Measurements from ENCODE around the gene TACC2.
"Not testable (repeated sequence)": the region's sequence is repeated elsewhere in the genome, so short reads cannot be mapped to it uniquely, and the experiment has no call there.

Gene TACC2

GRCh38 chr10:122091722-122092121 is 102.8 kb downstream of the TACC2 start:
- no peaks in the 10 kb centered on the region for H3K4me1 ChIP-seq (ENCODE audit: low read depth, poor library complexity, severe bottlenecking)
- H3K4me3 ChIP-seq (IDR thresholded peaks at IDR 0.05; ENCODE audit: insufficient read depth, low read depth, low read length), result no peak overlapping the region
- H2AFZ ChIP-seq (ENCODE audit: low read depth), result no peak overlapping the region
- no peak for TF ChIP-seq CTCF (conservative IDR thresholded peaks at IDR 0.05; ENCODE audit: low read depth, low read length)
- H3K79me2 ChIP-seq (ENCODE audit: insufficient read depth, low read depth), result no peaks in the 10 kb centered on the region
- no peaks in the 10 kb centered on the region for H3K27me3 ChIP-seq (ENCODE audit: insufficient read depth, low read depth)
- no peak overlapping the region for H3K27ac ChIP-seq
- no peak overlapping the region for H3K9ac ChIP-seq
- H4K20me1 ChIP-seq (ENCODE audit: insufficient read depth), result no peaks in the 10 kb centered on the region
- H3K4me2 ChIP-seq, result no peak overlapping the region
- H3K36me3 ChIP-seq (ENCODE audit: insufficient read depth), result no peaks in the 10 kb centered on the region

- no peak overlapping the region for H2AFZ ChIP-seq (ENCODE audit: low read depth)
- H3K27ac ChIP-seq, result no peak overlapping the region
- H3K4me2 ChIP-seq, result no peak overlapping the region
- H3K9ac ChIP-seq, result no peak overlapping the region
- H3K36me3 ChIP-seq (ENCODE audit: insufficient read depth), result no peaks in the 10 kb centered on the region
- H3K79me2 ChIP-seq (ENCODE audit: insufficient read depth, low read depth), result no peaks in the 10 kb centered on the region
- H3K4me3 ChIP-seq (IDR thresholded peaks at IDR 0.05; ENCODE audit: insufficient read depth, low read depth, low read length), result no peak overlapping the region
- H4K20me1 ChIP-seq (ENCODE audit: insufficient read depth), result no peaks in the 10 kb centered on the region
- H3K27me3 ChIP-seq (ENCODE audit: insufficient read depth, low read depth), result no peaks in the 10 kb centered on the region
- H3K4me1 ChIP-seq (ENCODE audit: low read depth, poor library complexity, severe bottlenecking), result no peaks in the 10 kb centered on the region
- no peak for TF ChIP-seq CTCF (conservative IDR thresholded peaks at IDR 0.05; ENCODE audit: low read depth, low read length)
Measured at GRCh38 chr10:122093076-122093475, 104.1 kb downstream of the TACC2 start.

- H2AFZ ChIP-seq (ENCODE audit: low read depth); H3K4me3 ChIP-seq (IDR thresholded peaks at IDR 0.05; ENCODE audit: insufficient read depth, low read depth, low read length); H3K27ac ChIP-seq: not testable (repeated sequence)
Measured at GRCh38 chr10:122096181-122096580, 107.2 kb downstream of the TACC2 start.

GRCh38 chr10:122096705-122097104 is 107.7 kb downstream of the TACC2 start:
- no peak overlapping the region for H3K4me3 ChIP-seq (IDR thresholded peaks at IDR 0.05; ENCODE audit: insufficient read depth, low read depth, low read length)
- TF ChIP-seq CTCF (conservative IDR thresholded peaks at IDR 0.05; ENCODE audit: low read depth, low read length), result no peak
- no peak overlapping the region for H3K4me2 ChIP-seq
- no peaks in the 10 kb centered on the region for H4K20me1 ChIP-seq (ENCODE audit: insufficient read depth)
- no peak overlapping the region for H2AFZ ChIP-seq (ENCODE audit: low read depth)
- H3K79me2 ChIP-seq (ENCODE audit: insufficient read depth, low read depth), result no peaks in the 10 kb centered on the region
- no peaks in the 10 kb centered on the region for H3K27me3 ChIP-seq (ENCODE audit: insufficient read depth, low read depth)
- H3K9ac ChIP-seq, result no peak overlapping the region
- H3K36me3 ChIP-seq (ENCODE audit: insufficient read depth), result no peaks in the 10 kb centered on the region
- no peaks in the 10 kb centered on the region for H3K4me1 ChIP-seq (ENCODE audit: low read depth, poor library complexity, severe bottlenecking)
- H3K27ac ChIP-seq, result no peak overlapping the region

More at GRCh38 chr10:122096181-122096580, 107.2 kb downstream of the TACC2 start:
- not testable (repeated sequence) for H4K20me1 ChIP-seq (ENCODE audit: insufficient read depth); H3K79me2 ChIP-seq (ENCODE audit: insufficient read depth, low read depth); H3K9ac ChIP-seq; H3K36me3 ChIP-seq (ENCODE audit: insufficient read depth); H3K4me1 ChIP-seq (ENCODE audit: low read depth, poor library complexity, severe bottlenecking); H3K27me3 ChIP-seq (ENCODE audit: insufficient read depth, low read depth); H3K4me2 ChIP-seq

GRCh38 chr10:122097935-122098334 is 109.0 kb downstream of the TACC2 start:
- Histone ChIP-seq H3K9ac (no peak overlapping the region), H3K4me3 (IDR thresholded peaks at IDR 0.05; ENCODE audit: insufficient read depth, low read depth, low read length) (no peak overlapping the region), H4K20me1 (ENCODE audit: insufficient read depth) (no peaks in the 10 kb centered on the region), H3K4me1 (ENCODE audit: low read depth, poor library complexity, severe bottlenecking) (no peaks in the 10 kb centered on the region), H3K36me3 (ENCODE audit: insufficient read depth) (no peaks in the 10 kb centered on the region), H3K79me2 (ENCODE audit: insufficient read depth, low read depth) (no peaks in the 10 kb centered on the region), H3K27me3 (ENCODE audit: insufficient read depth, low read depth) (no peaks in the 10 kb centered on the region), H2AFZ (ENCODE audit: low read depth) (no peak overlapping the region), H3K27ac (no peak overlapping the region), H3K4me2 (no peak overlapping the region)
- TF ChIP-seq CTCF (conservative IDR thresholded peaks at IDR 0.05; ENCODE audit: low read depth, low read length), result no peak
